HepG2 (cell line): ENCODE data around the gene TSPAN9. TPM values are rescaled to one million over a fixed set of nuclear protein-coding genes. Genes with fewer than 3 reads are reported as not detected.

Source experiments
- ATAC-seq: fragments of 200-7000 bp; cut with Tn5 transposase; 3 replicates; pipeline ENCODE4 v1.9.1; 2020; ENCODE audit warnings: mild to moderate bottlenecking, moderate library complexity
- BruUV-seq: library from RNA; stranded (reverse); fragments of 400-500 nt; replicated peaks from 2 replicates; lab custom pipeline; 2021; lab: Mats Ljungman, UMichigan
- CTCF ChIA-PET: fragments of 300-600 bp; formaldehyde crosslinking; extraction: SDS; loops from one replicate; lab custom pipeline; 2021; ENCODE audit warnings: low total read pairs, inconsistent platforms, low intra/inter-chr PET ratio; lab: Yijun Ruan, JAX
- POLR2A ChIA-PET: fragments of 350-600 bp; sonication (Branson Sonifier 250); formaldehyde crosslinking; loops from one replicate; lab custom pipeline; 2020; ENCODE audit warnings: antibody characterized with exemption, inconsistent platforms; lab: Yijun Ruan, JAX
- DNase-seq: peaks from one replicate; pipeline ENCODE4 v3.0.0-alpha.2; 2015; ENCODE audit warnings: low spot score
- FAIRE-seq: peaks from 3 replicates; lab custom pipeline; 2011; peaks lifted over from hg19 to GRCh38; lab: Jason Lieb, UNC
- H2AFZ ChIP-seq: one replicate; pipeline ENCODE4 v1.6.1; 2011; ENCODE audit warnings: low read length, inconsistent platforms
- H3K27ac ChIP-seq: fragments of 300-600 bp; 3 replicates; pipeline ENCODE4 v1.8.0; 2011; ENCODE audit warnings: mixed run types, mild to moderate bottlenecking, mixed read lengths, low read length, inconsistent platforms; ENCODE audit not compliant: insufficient read depth; ENCODE audit errors: extremely low read length
- H3K27me3 ChIP-seq, 2 experiments: fragments of 200-600 bp in 1 of 2; 2 replicates in 1 of 2; 3 replicates in 1 of 2; pipeline versions ENCODE4 v1.6.0 to v1.8.0; 2011; ENCODE audit warnings: low read length in 2 of 2, mild to moderate bottlenecking in 2 of 2, moderate library complexity in 2 of 2, inconsistent platforms in 1 of 2; ENCODE audit not compliant: insufficient read depth in 2 of 2, control insufficient read depth in 1 of 2
- H3K36me3 ChIP-seq, 2 experiments: fragments of 200-600 bp in 1 of 2; replicated peaks in 1 of 2; 2 replicates in 1 of 2; 3 replicates in 1 of 2; pipeline versions ENCODE4 v1.5.1 to v1.8.0; 2011; ENCODE audit warnings: low read length in 2 of 2, inconsistent platforms in 1 of 2; ENCODE audit not compliant: insufficient read depth in 2 of 2, control insufficient read depth in 1 of 2
- H3K4me1 ChIP-seq: 2 replicates; pipeline ENCODE4 v1.5.1; 2012; ENCODE audit warnings: low read length, inconsistent platforms; ENCODE audit not compliant: insufficient read depth
- H3K4me2 ChIP-seq: 2 replicates; pipeline ENCODE4 v1.6.0; 2011; ENCODE audit warnings: low read depth, low read length, inconsistent platforms
- H3K4me3 ChIP-seq, 3 experiments: fragments of 200-600 bp in 1 of 3; sonication (generic), shearing (Covaris generic) in 1 of 3; replicated peaks in 1 of 3; 2 replicates each; pipeline ENCODE4 v1.5.1; 2011 to 2016; ENCODE audit warnings: low read length in 3 of 3, inconsistent platforms in 2 of 3, low read depth in 2 of 3, mild to moderate bottlenecking in 2 of 3, control low read depth in 1 of 3, mixed read lengths in 1 of 3; ENCODE audit not compliant: insufficient read depth in 1 of 3
- H3K79me2 ChIP-seq: one replicate; pipeline ENCODE4 v1.6.1; 2011; ENCODE audit warnings: low read length, inconsistent platforms; ENCODE audit not compliant: insufficient read depth
- H3K9ac ChIP-seq: 2 replicates; pipeline ENCODE4 v1.6.0; 2011; ENCODE audit warnings: mild to moderate bottlenecking, low read depth, low read length, inconsistent platforms; ENCODE audit not compliant: insufficient read depth
- H3K9me3 ChIP-seq: 2 replicates; pipeline ENCODE4 v1.5.1; 2012; ENCODE audit warnings: mild to moderate bottlenecking, low read length
- H4K20me1 ChIP-seq: 2 replicates; pipeline ENCODE4 v1.6.0; 2011; ENCODE audit warnings: inconsistent platforms, mild to moderate bottlenecking, low read length, moderate library complexity; ENCODE audit not compliant: insufficient read depth
- CHD4 ChIP-seq: fragments of 200-600 bp; sonication (generic); IDR thresholded peaks from 2 replicates; pipeline ENCODE4 v1.7.0; 2017; ENCODE audit warnings: mild to moderate bottlenecking, low read length, borderline replicate concordance
- GABPA ChIP-seq, 2 experiments: IDR thresholded peaks; 2 replicates each; pipeline ENCODE4 v1.6.1; 2011 to 2016; ENCODE audit warnings: low read depth in 2 of 2, low read length in 1 of 2, missing biosample characterization in 1 of 2, missing genetic modification characterization in 1 of 2
- ZNF629 ChIP-seq: sonication (generic); formaldehyde crosslinking; conservative IDR thresholded peaks from 2 replicates; pipeline ENCODE4 v1.5.0; 2020; ENCODE audit warnings: missing genetic modification reagents
- WGBS: methylation state at CpG from one replicate; pipeline ENCODE4 v1.1.6; 2017; ENCODE audit warnings: low lambda C conversion rate; 5-methylcytosine and 5-hydroxymethylcytosine counted together
- in situ Hi-C: cut with HindIII; loops from 2 replicates; pipeline ENCODE4 v1.10.0; 2017; ENCODE audit warnings: low pct_unique_long_range_greater_than_20kb; ENCODE audit not compliant: extremely low pct_ligation_motif_present
- intact Hi-C: fragments of 100-400 bp; cut with micrococcal nuclease; formaldehyde crosslinking; loops from one replicate; pipeline ENCODE4 v1.10.0; 2022; ENCODE audit not compliant: unreplicated experiment
- polyA plus RNA-seq, 8 experiments: library from polyadenylated mRNA; depleted of rRNA in 3 of 8; stranded (reverse) in 7 of 8; unstranded in 1 of 8; fragments of >200 nt; fragmentation: Illumina TruSeq in 4 of 8; extraction: Trizol in 4 of 8; gene quantifications; 2 replicates each; pipeline versions ENCODE4 v1.2.1 to v1.2.3, GENCODE V29; 2011 to 2016; ENCODE audit warnings: low read depth in 4 of 8, missing spikeins in 1 of 8, mixed read lengths in 1 of 8; ENCODE audit not compliant: insufficient read depth in 1 of 8
- total RNA-seq, 5 experiments: library from RNA; depleted of rRNA; stranded (reverse); fragments of >200 nt; fragmentation: Illumina TruSeq; extraction: Trizol; gene quantifications; 2 replicates each; pipeline ENCODE4 v1.2.3, GENCODE V29; 2016; ENCODE audit warnings: low read depth in 1 of 5

The TSPAN9 gene
- total and polyA plus RNA-seq, 2 of the 13 experiments (the other 11 are each of a cell fraction or from before 2014, with no cell fraction given) = 18.1 to 42.3 TPM

DNA sequence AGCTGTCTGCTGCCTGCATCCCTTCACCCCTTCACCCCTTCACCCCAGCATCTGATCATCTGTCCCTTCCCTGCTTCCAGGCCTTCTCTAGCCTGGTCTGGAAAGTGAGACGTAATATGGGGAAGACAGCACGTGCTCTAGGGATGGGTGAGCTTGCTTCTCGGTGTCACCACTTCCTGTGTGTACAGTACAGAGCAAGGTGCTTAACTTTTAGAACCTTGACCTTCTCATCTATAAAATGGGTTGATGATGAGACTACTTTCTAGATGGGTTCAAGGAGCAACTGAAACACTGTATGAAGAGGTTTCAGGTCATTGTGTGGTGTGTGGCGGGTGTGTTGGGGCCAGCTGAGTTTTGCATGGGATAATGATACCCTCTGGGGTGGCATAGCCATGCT lies 140.5 kb downstream of the TSPAN9 start:
- H2AFZ ChIP-seq = no peak overlapping the region
- H3K27me3 ChIP-seq = no peaks in the 10 kb centered on the region
- no peak overlapping the region for H3K4me3 ChIP-seq
- H3K79me2 ChIP-seq = no peaks in the 10 kb centered on the region
- no peak overlapping the region for H3K4me2 ChIP-seq
- peaks cover 3 to 10% of the 10 kb centered on the region in 2 experiments; a peak in 4 of 5 replicates for H3K36me3 ChIP-seq
- WGBS = 94% methylated on average over 4 of the region's 4 CpGs
- no TSS peak for BruUV-seq
- CTCF ChIA-PET = no interaction called here
- no peak for FAIRE-seq
- peak; percentile 74 for TF ChIP-seq ZNF629 (CRISPR knock-in tag)
- no peak for TF ChIP-seq CHD4
- H3K9ac ChIP-seq = no peak overlapping the region
- peaks cover 3% of the 10 kb centered on the region; the same call in 1 of the 2 replicates for H4K20me1 ChIP-seq
- no peak for ATAC-seq
- no peaks in the 10 kb centered on the region for H3K4me1 ChIP-seq
- intact Hi-C loops (no loop called here), in situ Hi-C loops (no loop called here)
- no peaks in the 10 kb centered on the region for H3K9me3 ChIP-seq
- no peak overlapping the region for H3K27ac ChIP-seq
- POLR2A ChIA-PET = no interaction called here
- DNase-seq = no peak

DNA sequence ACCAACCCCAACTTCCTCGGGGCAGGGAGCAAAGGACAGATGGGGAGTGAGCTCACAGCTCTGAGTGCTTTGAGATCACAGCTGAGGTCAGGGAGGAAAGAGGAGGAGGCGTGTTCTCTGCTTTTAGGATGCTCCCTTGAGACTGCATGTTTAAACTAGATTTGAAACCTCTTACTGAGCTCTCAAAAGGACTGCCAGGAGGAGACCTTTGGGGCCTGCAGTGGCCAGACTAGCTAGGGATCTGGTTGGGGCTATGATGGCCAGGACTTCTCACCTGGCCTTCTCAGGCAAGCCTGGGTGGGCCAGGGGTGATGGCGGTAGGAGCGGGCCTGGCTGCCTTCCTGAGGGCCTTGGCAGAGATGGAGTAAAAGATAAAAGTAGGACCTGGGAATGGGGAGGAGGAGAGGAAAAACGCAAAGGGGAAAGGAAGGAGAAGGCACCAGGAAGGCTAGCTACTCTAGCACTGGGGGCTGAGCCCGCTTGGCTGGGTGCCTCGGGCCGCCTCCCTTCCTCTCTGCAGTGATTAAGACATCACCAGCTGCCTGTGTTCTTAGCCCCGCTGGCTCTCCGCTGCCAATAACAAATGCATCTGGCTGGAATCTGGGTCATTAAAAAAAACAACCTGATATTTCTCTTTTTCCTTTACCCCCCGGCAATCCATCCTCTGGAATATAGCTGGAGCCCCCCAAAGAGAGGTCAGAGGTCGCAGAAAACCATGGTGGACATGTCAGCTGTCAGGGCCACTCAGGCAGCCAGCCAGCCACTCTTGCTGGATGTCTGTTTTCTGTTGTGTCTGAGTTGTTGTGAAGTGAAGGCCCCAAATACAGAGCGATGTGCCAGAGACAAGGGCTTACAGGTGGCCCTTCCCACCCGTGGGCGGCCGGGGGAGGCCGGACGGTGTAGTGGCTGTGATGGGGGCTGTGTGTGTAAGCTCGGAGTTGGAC lies 141.3 kb downstream of the TSPAN9 start:
- TF ChIP-seq GABPA (IDR thresholded peaks at IDR 0.05; ENCODE audit: low read depth, low read length) (no peak), GABPA (CRISPR knock-in tag; IDR thresholded peaks at IDR 0.05; ENCODE audit: low read depth) (no peak)
- FAIRE-seq = no peak
- H4K20me1 ChIP-seq = peaks cover 3% of the 10 kb centered on the region; the same call in 1 of the 2 replicates
- no peak overlapping the region for H3K27ac ChIP-seq
- H3K27me3 ChIP-seq = no peaks in the 10 kb centered on the region
- in situ Hi-C loops (no loop called here), intact Hi-C loops (no loop called here)
- H3K9me3 ChIP-seq = no peaks in the 10 kb centered on the region
- no peaks in the 10 kb centered on the region for H3K4me1 ChIP-seq
- peaks cover 3 to 10% of the 10 kb centered on the region in 2 experiments; a peak in 4 of 5 replicates for H3K36me3 ChIP-seq
- CTCF ChIA-PET = no interaction called here
- no peaks in the 10 kb centered on the region for H3K79me2 ChIP-seq
- DNase-seq = no peak
- no peak overlapping the region for H2AFZ ChIP-seq
- H3K9ac ChIP-seq = no peak overlapping the region
- no TSS peak for BruUV-seq
- 93% methylated on average over 19 of the region's 19 CpGs for WGBS
- no peak overlapping the region for H3K4me3 ChIP-seq
- POLR2A ChIA-PET = no interaction called here
- H3K4me2 ChIP-seq = no peak overlapping the region
- no peak for ATAC-seq
